ENCODE measurements around the gene MRPL39.

GRCh38 chr21:25624511-25624910 is 17.2 kb upstream of the MRPL39 start:
- no peak for TF ChIP-seq CTCF (IDR thresholded peaks at IDR 0.05)
- no peak for TF ChIP-seq MAX (IDR thresholded peaks at IDR 0.05)
- no peak for TF ChIP-seq POLR2A (IDR thresholded peaks at IDR 0.05; ENCODE audit: low read length)
- no peak for TF ChIP-seq KDM1A (IDR thresholded peaks at IDR 0.05; ENCODE audit: low read depth)
- no peak for TF ChIP-seq EP300 (IDR thresholded peaks at IDR 0.05)
